ENCODE results near the gene GRIP1.

The GRIP1 gene

GRCh38 chr12:66456612-66457011 lies 222.3 kb downstream of the GRIP1 start:
- Histone ChIP-seq H3K4me1 (no peaks in the 10 kb centered on the region), H3K27me3 (no peaks in the 10 kb centered on the region; the same call in 1 of the 2 replicates), H3K36me3 (no peaks in the 10 kb centered on the region), H3K4me3 (ENCODE audit: low read depth, low read length) (no peak overlapping the region), H3K9me3 (no peaks in the 10 kb centered on the region)
- no peak for DNase-seq
- TF ChIP-seq CTCF (IDR thresholded peaks at IDR 0.05; ENCODE audit: low read depth, low read length): no peak

GRCh38 chr12:66453844-66454243 lies 225.0 kb downstream of the GRIP1 start:
- H3K27me3 ChIP-seq: no peaks in the 10 kb centered on the region; the same call in 1 of the 2 replicates
- no peaks in the 10 kb centered on the region for H3K9me3 ChIP-seq
- TF ChIP-seq CTCF (IDR thresholded peaks at IDR 0.05; ENCODE audit: low read depth, low read length): no peak
- H3K4me3 ChIP-seq (ENCODE audit: low read depth, low read length): no peak overlapping the region
- no peaks in the 10 kb centered on the region for H3K36me3 ChIP-seq
- DNase-seq: no peak
- H3K4me1 ChIP-seq: no peaks in the 10 kb centered on the region

- Histone ChIP-seq H3K9me3 (no peaks in the 10 kb centered on the region), H3K27me3 (no peaks in the 10 kb centered on the region; the same call in 1 of the 2 replicates), H3K4me1 (no peaks in the 10 kb centered on the region), H3K36me3 (no peaks in the 10 kb centered on the region), H3K4me3 (ENCODE audit: low read depth, low read length) (no peak overlapping the region)
- no peak for TF ChIP-seq CTCF (IDR thresholded peaks at IDR 0.05; ENCODE audit: low read depth, low read length)
- DNase-seq: no peak
These were observed 225.8 kb downstream of the GRIP1 start for GRCh38 chr12:66453120-66453519.

- TF ChIP-seq CTCF (IDR thresholded peaks at IDR 0.05; ENCODE audit: low read depth, low read length): no peak
- Histone ChIP-seq H3K27me3 (no peaks in the 10 kb centered on the region), H3K9me3 (no peaks in the 10 kb centered on the region), H3K36me3 (no peaks in the 10 kb centered on the region), H3K4me1 (no peaks in the 10 kb centered on the region), H3K4me3 (ENCODE audit: low read depth, low read length) (no peak overlapping the region)
- DNase-seq: no peak
These were observed 229.3 kb downstream of the GRIP1 start for GRCh38 chr12:66449531-66449930.

GRCh38 chr12:66447643-66448042 lies 231.2 kb downstream of the GRIP1 start:
- H3K9me3 ChIP-seq: no peaks in the 10 kb centered on the region
- no peak for TF ChIP-seq CTCF (IDR thresholded peaks at IDR 0.05; ENCODE audit: low read depth, low read length)
- no peaks in the 10 kb centered on the region for H3K4me1 ChIP-seq
- H3K36me3 ChIP-seq: no peaks in the 10 kb centered on the region
- no peak for DNase-seq
- no peaks in the 10 kb centered on the region for H3K27me3 ChIP-seq
- no peak overlapping the region for H3K4me3 ChIP-seq (ENCODE audit: low read depth, low read length)

- H3K4me1 ChIP-seq: no peaks in the 10 kb centered on the region
- no peaks in the 10 kb centered on the region for H3K27me3 ChIP-seq
- no peaks in the 10 kb centered on the region for H3K36me3 ChIP-seq
- no peaks in the 10 kb centered on the region for H3K9me3 ChIP-seq
- H3K4me3 ChIP-seq (ENCODE audit: low read depth, low read length): no peak overlapping the region
- TF ChIP-seq CTCF (IDR thresholded peaks at IDR 0.05; ENCODE audit: low read depth, low read length): no peak
- no peak for DNase-seq
These were observed 232.6 kb downstream of the GRIP1 start for GRCh38 chr12:66446276-66446675.

All from BE2C (cell line).